Right atrium auricular region (tissue), 2 donors: ENCODE data around the gene GORAB. TPM values are rescaled to one million over a fixed set of nuclear protein-coding genes. Genes with fewer than 3 reads are reported as not detected.

ENCODE experiments used
- DNase-seq: peaks from one replicate; pipeline ENCODE4 v3.0.0-alpha.2; 2019; ENCODE audit warnings: low spot score
- H3K27ac ChIP-seq, 2 donors: fragments of 200-600 bp; sonication (generic); 1 replicate in 1 of 2; 2 replicates in 1 of 2; pipeline ENCODE4 v1.5.1; 2016 to 2019
- H3K27me3 ChIP-seq, 2 donors: fragments of 200-600 bp; sonication (generic); one replicate each; pipeline versions ENCODE4 v1.5.1 to v1.6.0; 2017 to 2019
- H3K36me3 ChIP-seq: fragments of 200-600 bp; sonication (generic); one replicate; pipeline ENCODE4 v1.5.1; 2016
- H3K4me1 ChIP-seq, 2 donors: fragments of 200-600 bp; sonication (generic); one replicate each; pipeline versions ENCODE4 v1.5.1 to v1.6.0; 2017 to 2019
- H3K4me3 ChIP-seq, 2 donors: fragments of 200-600 bp; sonication (generic); 1 replicate in 1 of 2; 2 replicates in 1 of 2; pipeline ENCODE4 v1.5.1; 2017 to 2019; ENCODE audit warnings: mild to moderate bottlenecking in 1 of 2, moderate library complexity in 1 of 2
- H3K9me3 ChIP-seq, 2 donors: fragments of 200-600 bp; sonication (generic); one replicate each; pipeline ENCODE4 v1.5.1; 2019
- total RNA-seq, 2 donors: library from RNA; depleted of rRNA; stranded (reverse); fragments of >200 nt; gene quantifications; one replicate each; pipeline ENCODE4 v1.1.0, GENCODE V29; 2016
- TF ChIP-seq, protein P1 (sequence below), 2 donors: fragments of 200-600 bp; sonication (generic); IDR thresholded peaks; one replicate each; pipeline ENCODE4 v1.5.1; 2019; ENCODE audit warnings: antibody characterized with exemption in 2 of 2

Gene GORAB
- total RNA-seq, 2 donors from 2014 or later = 4.9 to 9.2 TPM

DNA sequence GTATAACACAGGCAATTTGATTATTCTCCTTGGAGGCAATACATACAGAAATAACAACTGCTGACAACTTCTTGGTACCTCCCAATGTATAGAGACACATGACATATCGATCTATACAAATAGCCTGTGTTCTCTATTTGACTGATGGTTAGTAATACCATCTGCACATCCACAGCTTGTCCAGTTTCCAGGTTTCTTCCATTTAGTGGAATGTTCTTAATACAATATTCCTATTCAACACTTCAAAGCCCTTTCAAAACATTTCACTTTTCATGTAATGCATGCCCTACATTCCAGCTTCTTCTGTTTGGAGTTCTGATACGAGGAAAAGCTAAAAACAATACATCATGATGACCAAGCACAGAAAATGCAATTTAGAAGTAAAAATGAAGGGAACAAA is 37.0 kb upstream of the GORAB start:
- Histone ChIP-seq H3K4me3 (no peak overlapping the region), H3K36me3 (no peaks in the 10 kb centered on the region), H3K27me3 (no peaks in the 10 kb centered on the region), H3K27ac (no peak overlapping the region), H3K4me1 (peaks cover 0 to 11% of the 10 kb centered on the region in 2 donors), H3K9me3 (no peaks in the 10 kb centered on the region)
- TF ChIP-seq, protein P1, sequence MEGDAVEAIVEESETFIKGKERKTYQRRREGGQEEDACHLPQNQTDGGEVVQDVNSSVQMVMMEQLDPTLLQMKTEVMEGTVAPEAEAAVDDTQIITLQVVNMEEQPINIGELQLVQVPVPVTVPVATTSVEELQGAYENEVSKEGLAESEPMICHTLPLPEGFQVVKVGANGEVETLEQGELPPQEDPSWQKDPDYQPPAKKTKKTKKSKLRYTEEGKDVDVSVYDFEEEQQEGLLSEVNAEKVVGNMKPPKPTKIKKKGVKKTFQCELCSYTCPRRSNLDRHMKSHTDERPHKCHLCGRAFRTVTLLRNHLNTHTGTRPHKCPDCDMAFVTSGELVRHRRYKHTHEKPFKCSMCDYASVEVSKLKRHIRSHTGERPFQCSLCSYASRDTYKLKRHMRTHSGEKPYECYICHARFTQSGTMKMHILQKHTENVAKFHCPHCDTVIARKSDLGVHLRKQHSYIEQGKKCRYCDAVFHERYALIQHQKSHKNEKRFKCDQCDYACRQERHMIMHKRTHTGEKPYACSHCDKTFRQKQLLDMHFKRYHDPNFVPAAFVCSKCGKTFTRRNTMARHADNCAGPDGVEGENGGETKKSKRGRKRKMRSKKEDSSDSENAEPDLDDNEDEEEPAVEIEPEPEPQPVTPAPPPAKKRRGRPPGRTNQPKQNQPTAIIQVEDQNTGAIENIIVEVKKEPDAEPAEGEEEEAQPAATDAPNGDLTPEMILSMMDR (IDR thresholded peaks at IDR 0.05) = no peak
- DNase-seq = no peak

DNA sequence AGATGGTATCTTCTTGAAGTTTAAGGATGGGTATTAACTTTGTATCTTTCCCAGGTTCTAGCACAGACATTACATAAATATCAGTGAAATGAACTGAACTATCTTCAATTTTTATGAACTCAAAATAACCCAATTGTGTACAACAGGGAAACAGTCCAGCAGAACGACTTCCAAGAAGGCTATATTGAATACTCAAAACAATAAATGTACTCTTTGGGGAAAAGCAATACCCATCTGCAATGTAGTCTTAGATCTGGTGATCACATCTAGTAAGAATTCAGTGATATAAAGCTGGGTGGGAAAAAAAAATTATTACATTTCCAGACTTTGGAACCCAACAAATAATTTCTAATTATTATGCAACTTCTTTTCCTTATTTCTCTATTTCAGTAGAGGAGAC is 33.1 kb upstream of the GORAB start:
- TF ChIP-seq, protein P1 (IDR thresholded peaks at IDR 0.05) = no peak
- Histone ChIP-seq H3K4me1 (peaks cover 0 to 11% of the 10 kb centered on the region in 2 donors), H3K9me3 (no peaks in the 10 kb centered on the region), H3K4me3 (no peak overlapping the region), H3K36me3 (no peaks in the 10 kb centered on the region), H3K27ac (no peak overlapping the region), H3K27me3 (no peaks in the 10 kb centered on the region)
- DNase-seq = no peak

DNA sequence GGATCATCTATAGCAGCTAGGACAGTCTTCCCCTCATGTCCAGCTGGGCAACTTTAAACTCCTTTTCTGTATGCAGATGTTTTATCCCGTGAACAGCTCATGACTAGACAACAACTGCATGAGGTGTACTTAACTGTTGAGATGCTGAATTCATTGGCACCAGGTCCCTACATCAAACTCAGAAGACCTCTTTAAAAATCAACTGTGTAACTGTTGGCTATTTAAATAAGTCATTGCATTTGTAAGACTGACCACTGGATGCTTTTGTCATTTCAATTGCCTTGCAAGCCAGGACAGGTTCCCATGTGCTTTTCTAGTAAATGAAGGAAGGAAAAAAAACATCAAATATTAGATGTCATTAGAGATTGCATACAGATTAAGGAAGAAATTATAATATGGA is 28.3 kb upstream of the GORAB start:
- no peaks in the 10 kb centered on the region for H3K4me1 ChIP-seq
- H3K4me3 ChIP-seq = no peak overlapping the region
- no peaks in the 10 kb centered on the region for H3K36me3 ChIP-seq
- no peak for DNase-seq
- no peaks in the 10 kb centered on the region for H3K27me3 ChIP-seq
- no peak overlapping the region for H3K27ac ChIP-seq
- no peaks in the 10 kb centered on the region for H3K9me3 ChIP-seq
- TF ChIP-seq, protein P1 (IDR thresholded peaks at IDR 0.05) = no peak

DNA sequence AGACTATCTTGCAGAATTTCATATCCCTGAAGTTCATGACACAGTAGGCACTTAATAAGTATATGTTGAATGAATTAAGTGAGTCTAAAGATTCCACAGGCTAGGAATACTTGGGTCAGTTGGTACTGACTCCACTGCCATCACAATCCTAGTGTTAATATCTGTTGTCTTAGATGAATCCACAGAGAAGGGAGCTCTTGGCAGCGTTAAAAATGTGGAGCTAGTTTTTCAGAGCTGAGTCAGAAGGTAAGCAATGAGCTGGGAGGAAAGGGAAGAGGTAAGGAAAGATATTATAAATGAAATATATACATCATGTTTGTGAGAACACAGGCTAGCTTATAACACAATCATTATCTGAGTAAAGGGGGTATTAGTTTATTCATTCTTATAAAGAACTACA is 21.8 kb upstream of the GORAB start:
- Histone ChIP-seq H3K4me1 (no peaks in the 10 kb centered on the region), H3K27ac (no peak overlapping the region), H3K9me3 (no peaks in the 10 kb centered on the region), H3K27me3 (no peaks in the 10 kb centered on the region), H3K4me3 (no peak overlapping the region), H3K36me3 (no peaks in the 10 kb centered on the region)
- no peak for DNase-seq
- TF ChIP-seq, protein P1 (IDR thresholded peaks at IDR 0.05) = no peak

DNA sequence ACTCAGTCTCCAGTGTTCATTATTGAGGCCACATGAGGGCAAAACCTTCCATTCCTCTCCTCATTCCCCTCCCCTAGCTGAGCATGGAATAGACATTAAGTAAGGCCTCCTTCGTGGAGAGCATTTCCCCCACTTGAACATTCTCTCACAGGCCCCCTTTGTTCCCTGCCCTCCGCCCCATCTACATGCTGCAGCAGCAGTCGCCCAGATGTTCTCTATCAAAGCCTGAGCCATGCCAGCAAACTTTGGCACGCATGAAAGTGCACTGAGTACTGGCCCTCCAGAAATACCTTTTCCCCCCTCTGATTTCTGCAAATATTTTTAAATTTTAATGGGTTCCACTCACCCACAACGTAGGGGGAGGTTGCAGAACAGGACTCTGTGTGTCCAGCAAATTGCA is 20.9 kb upstream of the GORAB start:
- H3K4me1 ChIP-seq = no peaks in the 10 kb centered on the region
- H3K27me3 ChIP-seq = no peaks in the 10 kb centered on the region
- no peaks in the 10 kb centered on the region for H3K9me3 ChIP-seq
- TF ChIP-seq, protein P1 (IDR thresholded peaks at IDR 0.05) = no peak
- no peak overlapping the region for H3K4me3 ChIP-seq
- DNase-seq = no peak
- no peak overlapping the region for H3K27ac ChIP-seq
- no peaks in the 10 kb centered on the region for H3K36me3 ChIP-seq

DNA sequence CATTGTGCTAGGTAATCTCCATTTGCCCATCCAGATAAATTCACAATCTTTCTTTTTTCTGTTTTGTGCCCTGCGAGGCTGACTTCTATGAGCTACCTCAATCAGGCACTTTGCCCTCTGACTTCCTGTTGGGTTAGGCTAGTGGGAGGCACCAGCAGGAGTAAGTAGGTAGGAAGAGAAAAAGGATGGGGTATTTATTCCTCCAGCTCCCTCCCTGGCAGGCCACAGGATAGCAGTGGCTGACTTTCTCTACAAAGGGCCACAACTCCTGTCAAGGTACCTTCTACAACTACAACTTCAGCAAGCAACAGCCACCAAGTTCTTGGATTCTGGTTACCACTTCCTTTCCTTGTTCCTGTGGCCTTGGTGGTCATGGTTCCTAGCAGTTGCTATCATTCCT is 18.8 kb upstream of the GORAB start:
- H3K27ac ChIP-seq = no peak overlapping the region
- TF ChIP-seq, protein P1 (IDR thresholded peaks at IDR 0.05) = no peak
- no peak for DNase-seq
- H3K4me3 ChIP-seq = no peak overlapping the region
- H3K9me3 ChIP-seq = no peaks in the 10 kb centered on the region
- no peaks in the 10 kb centered on the region for H3K36me3 ChIP-seq
- H3K4me1 ChIP-seq = no peaks in the 10 kb centered on the region
- H3K27me3 ChIP-seq = no peaks in the 10 kb centered on the region
